ENCODE data around the gene SP110. TPM values are rescaled to one million over a fixed set of nuclear protein-coding genes. Genes with fewer than 3 reads are reported as not detected.

The SP110 gene
- total and polyA plus RNA-seq, 2 of the 4 experiments (the other 2 are of a cell fraction) = 9.3 to 10.2 TPM

- ChIA-PET CTCF (interaction anchor here (0.5 kb wide), 1 partner anchor 341 kb away, joined by 5 read pairs; no protein-coding TSS in a partner anchor), POLR2A (ENCODE audit: unreplicated experiment) (no interaction called here)
- Histone ChIP-seq H3K36me3 (ENCODE audit: control insufficient read depth, insufficient read depth, low read length) (peaks cover 3% of the 10 kb centered on the region; the same call in 1 of the 2 replicates), H4K8ac (ENCODE audit: low read depth in 2 of 2, low read length in 2 of 2) (no peak overlapping the region), H2BK5ac (ENCODE audit: low read depth, low read length, poor library complexity, severe bottlenecking) (no peak overlapping the region), H3K9ac (ENCODE audit: low read depth, low read length) (no peak overlapping the region), H3K9me3 (ENCODE audit: control insufficient read depth, insufficient read depth, low read length) (no peaks in the 10 kb centered on the region), H3K4me2 (ENCODE audit: low read depth, low read length) (no peak overlapping the region), H3K9me1 (ENCODE audit: insufficient read depth, low read length) (no peaks in the 10 kb centered on the region), H2AK9ac (replicated peaks; ENCODE audit: low read depth, low read length, poor library complexity) (no peak overlapping the region), H3K18ac (ENCODE audit: low read depth, low read length) (no peak overlapping the region), H2AFZ (replicated peaks; ENCODE audit: low read length, poor library complexity) (no peak overlapping the region), H3K4ac (ENCODE audit: low read depth, low read length) (no peak overlapping the region), H4K91ac (ENCODE audit: insufficient read depth, low read depth, low read length) (no peak overlapping the region), H3K4me1 (ENCODE audit: control insufficient read depth, insufficient read depth, low read length) (no peaks in the 10 kb centered on the region), H3K4me3 (ENCODE audit: insufficient read depth, low read depth, low read length) (no peak overlapping the region), H3K14ac (replicated peaks; ENCODE audit: low read depth, low read length) (no peak overlapping the region), H2BK15ac (ENCODE audit: low read depth, low read length) (no peak overlapping the region), H4K5ac (ENCODE audit: low read depth, low read length) (no peak overlapping the region), H3K27ac (ENCODE audit: insufficient read depth, low read length) (no peak overlapping the region), H2BK20ac (ENCODE audit: low read depth, low read length) (no peak overlapping the region), H3K56ac (ENCODE audit: extremely low read depth, insufficient read depth, low read length) (no peak overlapping the region), H3K23ac (ENCODE audit: low read depth, low read length) (no peak overlapping the region), H3K27me3 (ENCODE audit: control insufficient read depth, insufficient read depth, low read length) (no peaks in the 10 kb centered on the region), H2AK5ac (ENCODE audit: low read depth, low read length) (no peak overlapping the region), H4K20me1 (ENCODE audit: insufficient read depth, low read length) (no peaks in the 10 kb centered on the region), H2BK120ac (ENCODE audit: low read depth, low read length) (no peak overlapping the region), H3K79me1 (ENCODE audit: low read depth in 1 of 2, low read length in 2 of 2) (no peaks in the 10 kb centered on the region)
- intact Hi-C loops (cut with micrococcal nuclease) = loop anchor here (5.0 to 10.0 kb wide), 2 partner anchors 242 to 359 kb away; partner anchors contain the start of genes FBXO36 and TRIP12
- DNase-seq (no peak), ATAC-seq (ENCODE audit: low read depth) (no peak)
- BruUV-seq (replicated peaks) = no TSS peak
- WGBS, 2 experiments (ENCODE audit: extremely low coverage in 2 of 2, insufficient read length in 1 of 2) = no CpG with 5 or more reads among the region's 1 CpG
- no peak for TF ChIP-seq RCOR1 (IDR thresholded peaks at IDR 0.05; ENCODE audit: insufficient replicate concordance, low read length)
- no peak for TF ChIP-seq NFE2L2 (IDR thresholded peaks at IDR 0.05; ENCODE audit: low read depth, low read length)
- TF ChIP-seq FOS (IDR thresholded peaks at IDR 0.05; ENCODE audit: low read depth, low read length) = no peak
- dilution Hi-C loops (cut with HindIII; ENCODE audit: low sequenced_read_pairs, unreplicated experiment) = no loop called here
- in situ Hi-C loops (cut with MboI; ENCODE audit: low sequenced_read_pairs) = loop anchor here (5.0 to 25.0 kb wide), 2 partner anchors 157 to 352 kb away; no protein-coding TSS in a partner anchor
Measured at GRCh38 chr2:230164139-230164538, 55.6 kb downstream of the SP110 start.
